Endometrial microvascular endothelial cells (primary cell): ENCODE data around the gene DNAH10. TPM values are rescaled to one million over a fixed set of nuclear protein-coding genes. Genes with fewer than 3 reads are reported as not detected.

Experiments used
- in situ Hi-C: cut with HindIII; loops from 2 replicates; pipeline ENCODE4 v1.10.0; 2017; ENCODE audit warnings: low sequenced_read_pairs, low pct_unique_long_range_greater_than_20kb; ENCODE audit errors: inconsistent ontology term
- total RNA-seq: library from RNA; depleted of rRNA; stranded (reverse); fragments of >200 nt; gene quantifications from one replicate; pipeline ENCODE4 v1.2.3, GENCODE V29; 2015; ENCODE audit errors: inconsistent ontology term

DNAH10 gene
- total RNA-seq, 1 donor from 2014 or later, result 0.09 TPM

DNA sequence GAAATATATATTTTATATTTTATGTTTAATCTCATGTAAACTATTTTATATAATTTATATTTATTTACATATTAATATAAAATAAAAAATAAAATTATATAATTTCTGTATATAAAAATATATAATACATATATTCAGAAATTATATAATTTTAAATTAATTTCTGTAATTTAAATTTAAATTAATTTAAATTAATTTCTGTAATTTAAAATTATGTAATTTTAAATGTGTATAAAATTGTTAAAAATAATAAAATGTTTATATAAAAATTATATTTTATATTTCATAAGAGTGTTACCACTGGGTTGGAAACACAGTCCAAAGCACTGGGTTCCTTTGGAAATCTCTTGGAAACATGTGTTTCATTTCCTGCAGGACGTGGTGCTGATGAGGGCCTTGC, 94.6 kb downstream of the DNAH10 start:
- in situ Hi-C loops, result no loop called here

DNA sequence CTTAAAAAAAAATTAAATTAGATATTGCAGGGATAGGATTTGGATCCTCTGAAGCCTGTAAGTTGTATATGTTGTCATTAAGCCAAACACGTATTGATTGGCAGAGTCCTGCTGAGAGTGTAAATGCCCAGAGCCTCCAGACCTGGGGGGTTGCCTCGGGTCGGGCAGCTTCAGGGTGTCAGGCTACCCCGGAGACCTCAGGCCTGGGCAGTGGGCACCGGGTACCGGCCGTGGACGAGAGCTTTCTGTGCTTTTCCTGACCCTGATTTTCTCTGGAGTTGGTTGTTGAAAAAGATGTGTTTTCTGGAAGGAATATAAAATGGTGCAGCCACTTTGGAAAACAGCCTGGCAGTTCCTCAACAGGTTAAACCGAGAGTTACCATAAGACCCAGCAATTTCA, 96.1 kb downstream of the DNAH10 start:
- in situ Hi-C loops, result no loop called here

DNA sequence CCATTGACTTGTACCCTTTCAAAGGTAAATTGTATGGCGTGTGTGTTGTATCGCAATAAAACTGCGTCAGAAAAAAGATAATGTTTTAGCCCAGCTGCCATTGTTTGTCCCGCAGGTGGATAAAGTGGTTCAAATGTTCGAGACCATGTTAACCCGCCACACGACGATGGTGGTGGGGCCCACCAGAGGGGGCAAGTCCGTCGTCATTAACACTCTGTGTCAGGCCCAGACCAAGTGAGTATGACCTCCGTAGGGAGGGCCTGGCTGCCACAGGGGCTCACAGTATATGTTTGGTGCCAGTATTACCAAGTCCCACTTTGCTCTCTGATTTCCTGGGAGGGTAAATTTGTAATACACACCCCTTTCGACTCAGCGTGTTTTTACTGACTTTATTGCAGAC, 96.9 kb downstream of the DNAH10 start:
- in situ Hi-C loops, result no loop called here

DNA sequence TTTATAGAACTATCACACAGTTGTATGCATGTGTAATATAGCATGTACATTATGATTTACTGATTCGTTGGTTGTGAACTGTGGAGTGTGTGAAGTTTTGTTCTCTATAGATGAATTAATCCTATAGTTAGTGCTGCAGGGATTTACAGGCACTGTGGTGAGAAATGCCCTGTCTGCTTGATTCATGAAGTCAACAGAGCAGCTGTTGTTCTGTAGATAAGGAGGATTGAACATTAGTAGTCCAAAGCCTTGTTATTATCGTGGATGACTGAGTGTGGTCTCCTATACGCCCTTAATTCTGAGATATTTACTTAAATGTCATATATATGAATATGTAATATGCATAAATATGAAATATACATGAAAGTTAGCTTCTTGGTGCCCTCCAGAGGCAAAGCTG, 98.3 kb downstream of the DNAH10 start:
- in situ Hi-C loops, result no loop called here

DNA sequence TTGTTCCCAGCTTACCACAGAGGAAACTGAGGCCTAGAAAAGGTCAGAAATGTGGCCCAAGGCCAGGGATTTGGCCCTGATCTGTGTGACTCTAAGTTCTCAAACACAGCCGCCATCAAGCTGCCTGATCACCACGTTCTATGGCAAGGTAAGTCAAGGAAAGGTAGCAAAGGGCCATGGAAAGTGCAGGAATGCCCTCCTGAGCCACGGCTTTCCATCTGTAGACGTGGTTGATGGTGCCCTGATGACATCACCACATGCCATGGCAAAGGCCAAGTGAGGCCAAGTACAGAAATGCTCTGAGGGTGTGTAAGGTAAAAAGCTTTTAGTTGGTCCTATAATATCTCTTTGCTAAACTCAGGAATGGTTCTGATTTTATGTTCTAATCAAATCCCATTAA, 99.3 kb downstream of the DNAH10 start:
- in situ Hi-C loops, result no loop called here

DNA sequence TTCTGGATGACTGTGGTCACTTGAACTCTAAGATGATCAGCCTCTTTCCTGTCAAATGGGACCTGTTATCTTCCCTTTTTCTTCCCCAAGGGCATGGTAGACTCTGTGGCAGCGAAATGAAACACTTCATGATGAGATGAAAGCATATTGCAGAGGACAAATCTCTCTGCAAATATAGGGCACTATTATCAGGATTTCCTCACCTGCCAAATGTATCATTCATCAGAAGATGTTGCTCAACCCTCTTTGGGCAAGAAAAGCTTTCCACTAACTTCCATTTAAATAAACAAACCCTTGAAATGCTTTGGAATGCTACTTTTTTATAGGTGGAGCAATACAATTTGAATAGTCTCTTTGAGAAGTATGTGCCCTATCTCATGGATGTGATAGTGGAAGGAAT, 105.0 kb downstream of the DNAH10 start:
- in situ Hi-C loops, result no loop called here

DNA sequence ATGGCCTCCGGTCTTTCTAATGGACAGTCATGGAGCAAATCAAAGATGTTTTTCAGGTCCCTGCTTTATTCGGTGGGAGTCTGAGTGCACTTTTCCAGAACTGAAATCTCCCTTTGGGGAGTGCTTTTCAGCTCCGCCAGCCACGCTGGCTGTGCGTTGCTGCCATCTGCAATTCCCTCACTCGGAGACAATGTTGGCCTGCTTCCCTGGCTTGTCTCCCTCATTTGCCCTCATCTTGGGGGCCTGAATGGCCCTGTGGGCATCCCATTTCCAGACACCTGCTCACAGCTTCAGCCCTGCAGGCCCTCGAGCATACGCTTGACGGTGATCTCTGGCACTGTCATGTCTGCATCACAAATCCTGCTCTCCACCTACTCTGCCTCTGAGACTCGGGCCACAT, 106.7 kb downstream of the DNAH10 start:
- in situ Hi-C loops, result no loop called here

DNA sequence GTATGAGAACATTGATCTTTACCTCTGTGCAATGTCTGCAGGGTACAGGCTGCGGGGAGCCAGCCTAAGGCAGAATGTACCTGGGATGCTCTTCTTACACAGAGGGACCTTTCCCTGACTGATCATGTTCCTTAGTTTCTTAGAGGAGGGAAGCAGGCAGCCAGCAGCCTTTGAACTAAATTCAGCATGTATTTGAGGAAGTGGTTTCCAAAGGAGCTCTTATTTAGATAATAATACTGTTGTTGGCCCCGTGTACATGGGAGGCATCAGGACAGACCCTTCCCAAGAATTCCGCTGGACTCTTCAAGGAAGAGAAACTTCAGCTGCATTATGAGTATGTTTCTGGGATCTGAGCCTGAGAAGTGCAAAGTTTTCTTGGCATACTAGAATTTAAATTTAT, 111.7 kb downstream of the DNAH10 start:
- in situ Hi-C loops, result no loop called here

DNA sequence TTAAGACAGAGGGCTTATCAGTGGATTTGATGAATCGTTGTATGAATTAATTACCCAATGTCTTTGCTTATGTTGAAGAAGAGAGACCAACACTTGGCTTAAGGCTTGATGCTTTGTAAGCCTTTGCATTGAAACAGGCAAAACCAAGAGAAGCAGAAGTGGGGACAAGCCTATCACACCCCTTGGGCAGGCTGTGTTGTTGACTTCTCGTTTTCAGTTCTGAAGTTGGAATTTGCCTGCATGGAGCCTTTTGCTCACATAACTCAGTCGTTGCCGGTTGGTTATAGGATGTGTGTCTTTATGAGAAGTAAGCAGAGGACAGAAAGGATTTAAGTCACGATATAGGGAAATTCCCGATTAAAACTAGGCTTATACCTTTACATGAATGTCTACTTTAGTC, 115.9 kb downstream of the DNAH10 start:
- in situ Hi-C loops, result no loop called here

DNA sequence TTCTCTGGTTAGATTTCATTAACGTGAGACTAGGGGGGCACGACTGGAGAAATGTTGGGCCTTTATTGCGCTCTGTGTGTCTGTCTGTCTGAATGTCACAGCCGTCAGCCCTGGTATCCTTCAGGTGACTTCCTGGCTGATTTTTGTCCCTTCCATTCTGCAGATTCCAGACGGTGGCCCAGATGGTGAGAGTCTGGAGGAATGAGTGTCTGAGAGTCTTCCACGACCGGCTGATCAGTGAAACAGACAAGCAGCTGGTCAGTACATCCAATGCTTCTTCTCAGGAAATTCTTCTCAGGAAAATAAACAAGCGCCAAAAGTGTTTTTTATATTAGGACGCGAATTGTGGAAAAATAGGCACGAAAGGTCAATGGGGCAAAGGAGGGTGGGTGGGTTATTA, 117.0 kb downstream of the DNAH10 start:
- in situ Hi-C loops, result no loop called here

DNA sequence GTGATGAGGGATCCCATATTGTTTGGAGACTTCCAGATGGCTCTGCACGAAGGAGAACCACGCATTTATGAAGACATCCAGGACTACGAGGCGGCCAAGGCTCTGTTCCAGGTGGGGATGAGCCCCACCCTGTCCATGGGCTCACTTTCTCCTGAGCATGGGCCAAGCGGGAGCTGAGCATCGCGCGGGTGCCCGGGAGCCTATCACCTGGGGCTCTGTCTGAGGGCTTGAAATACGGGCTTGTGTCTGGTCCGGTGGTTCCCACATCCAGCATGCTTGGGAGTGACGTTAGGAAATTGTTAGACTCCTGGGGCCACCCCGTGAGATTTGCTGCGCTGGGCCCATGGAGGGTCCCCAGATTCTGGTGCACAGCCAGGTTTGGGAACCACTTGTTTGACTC, 117.6 kb downstream of the DNAH10 start:
- in situ Hi-C loops, result no loop called here

DNA sequence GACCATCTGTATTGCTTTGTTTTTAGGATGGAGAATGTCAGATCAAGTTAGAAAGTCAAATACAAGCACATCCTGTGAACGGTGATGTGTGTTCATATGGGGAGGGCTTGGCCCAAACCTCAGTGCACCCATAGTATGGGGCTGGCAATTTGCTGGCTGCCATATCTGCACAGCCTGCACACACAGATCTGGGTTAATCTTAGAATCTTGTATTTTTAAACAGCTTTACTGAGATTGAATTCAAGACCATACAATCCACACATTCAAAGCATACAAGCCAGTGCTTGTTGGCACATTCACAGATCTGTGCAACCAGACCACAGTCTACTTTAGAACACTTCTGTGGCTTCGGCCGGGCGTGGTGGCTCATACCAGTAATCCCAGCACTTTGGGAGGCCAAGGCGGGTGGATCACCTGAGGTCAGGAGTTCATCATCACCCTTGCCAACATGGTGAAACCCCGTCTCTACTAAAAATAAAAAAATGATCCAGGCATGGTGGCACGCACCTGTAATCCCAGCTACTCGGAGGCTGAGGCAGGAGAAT, 120.1 kb downstream of the DNAH10 start:
- in situ Hi-C loops, result no loop called here

DNA sequence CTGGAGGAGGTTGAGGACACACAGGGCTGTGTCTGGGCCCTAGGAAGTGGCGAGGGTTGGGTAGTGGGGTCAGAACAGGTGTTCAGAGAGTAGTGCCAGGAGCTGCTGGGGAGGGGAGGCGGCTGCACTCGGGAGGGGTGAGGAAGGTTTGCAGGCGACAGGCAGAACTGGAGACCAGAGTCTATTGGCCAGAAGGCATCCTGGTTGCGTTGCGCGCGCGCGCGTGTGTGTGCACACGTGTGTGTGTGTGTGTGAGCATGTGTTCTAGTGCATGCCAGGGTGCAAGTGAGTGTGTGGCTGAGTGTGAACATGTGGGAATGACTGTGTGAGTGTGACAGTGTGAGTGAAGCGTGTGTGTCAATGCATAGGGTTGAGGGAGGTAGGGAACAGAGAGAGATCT, 124.2 kb downstream of the DNAH10 start:
- in situ Hi-C loops, result no loop called here

DNA sequence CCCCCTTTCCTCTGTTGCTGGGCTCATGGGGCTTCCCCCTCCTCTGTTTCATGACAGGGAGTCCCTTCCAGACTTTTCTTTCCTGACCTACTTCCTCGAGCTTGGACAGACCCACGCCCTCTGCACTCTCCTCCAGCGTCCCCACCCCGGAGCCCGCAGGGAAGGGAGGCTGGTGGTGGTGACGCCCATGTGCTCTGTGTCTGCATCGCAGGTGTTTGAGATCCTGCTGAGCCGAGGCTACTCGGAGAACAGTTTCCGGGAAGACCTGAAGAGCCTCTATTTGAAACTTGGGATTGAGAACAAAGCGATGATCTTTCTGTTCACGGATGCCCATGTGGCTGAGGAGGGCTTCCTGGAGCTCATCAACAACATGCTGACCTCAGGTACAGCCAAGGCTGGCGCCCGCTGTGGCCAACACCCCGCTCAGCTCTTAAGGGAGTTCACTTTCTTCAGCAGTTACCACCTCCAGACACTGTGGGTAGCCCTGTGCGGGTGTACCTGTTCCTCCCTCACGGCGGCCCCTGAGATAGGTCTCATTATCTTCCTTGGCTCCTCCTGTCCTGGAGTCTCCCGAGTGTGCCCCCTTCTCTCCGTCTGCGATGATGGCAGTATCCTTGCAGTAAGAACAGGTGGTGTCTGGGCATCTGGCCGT, 125.0 kb downstream of the DNAH10 start:
- in situ Hi-C loops, result no loop called here

DNA sequence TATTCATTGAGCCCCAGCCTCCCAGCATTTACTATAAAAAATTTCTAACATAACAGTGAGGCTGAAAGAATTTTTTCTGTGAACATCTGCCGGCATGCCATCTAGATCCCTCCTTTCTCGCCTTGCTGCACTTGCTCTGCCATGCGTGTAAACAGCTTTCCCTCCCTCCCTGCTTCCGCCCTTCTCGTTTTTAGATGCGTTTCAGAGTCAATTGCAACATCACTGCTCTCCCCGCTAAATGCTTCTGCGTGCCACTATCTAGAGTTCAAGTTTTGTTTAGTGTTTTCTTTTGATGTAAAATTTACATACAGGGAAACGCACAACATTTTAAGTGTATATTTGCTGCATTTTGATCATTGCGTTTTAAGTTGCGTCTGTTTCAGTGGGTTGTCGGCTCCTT, 126.9 kb downstream of the DNAH10 start:
- in situ Hi-C loops, result no loop called here

DNA sequence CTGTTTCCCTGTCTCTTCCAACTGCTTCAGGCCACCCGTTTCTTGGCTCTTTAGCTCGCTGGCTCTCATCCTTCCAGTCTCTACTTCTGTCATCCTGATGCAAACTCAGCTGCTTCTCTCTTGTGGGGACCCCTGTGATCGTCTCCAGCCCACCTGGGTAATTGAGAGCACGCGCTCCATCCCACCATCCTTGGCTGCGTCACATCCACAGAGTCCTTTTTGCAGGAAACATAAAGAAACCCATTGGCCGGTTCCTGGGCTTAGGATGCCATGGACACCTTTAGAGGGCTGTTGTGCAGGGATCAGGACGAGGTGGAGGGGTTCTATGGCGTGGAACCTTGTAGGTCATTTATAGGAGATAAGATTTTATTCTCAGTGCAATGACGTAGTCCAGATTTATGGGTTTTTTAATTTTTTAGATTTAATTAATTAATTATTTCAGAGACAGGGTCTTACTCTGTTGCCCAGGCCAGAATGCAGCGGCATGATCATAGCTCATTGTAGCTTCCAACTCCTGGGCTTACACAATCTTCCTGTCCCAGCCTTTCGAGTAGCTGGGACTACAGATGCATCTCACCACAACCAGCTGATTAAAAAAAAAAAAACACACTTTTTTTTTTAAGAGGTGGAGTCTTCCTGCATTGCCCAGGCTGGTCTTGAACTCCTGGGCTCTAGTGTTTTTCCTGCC, 127.9 kb downstream of the DNAH10 start:
- in situ Hi-C loops, result no loop called here

DNA sequence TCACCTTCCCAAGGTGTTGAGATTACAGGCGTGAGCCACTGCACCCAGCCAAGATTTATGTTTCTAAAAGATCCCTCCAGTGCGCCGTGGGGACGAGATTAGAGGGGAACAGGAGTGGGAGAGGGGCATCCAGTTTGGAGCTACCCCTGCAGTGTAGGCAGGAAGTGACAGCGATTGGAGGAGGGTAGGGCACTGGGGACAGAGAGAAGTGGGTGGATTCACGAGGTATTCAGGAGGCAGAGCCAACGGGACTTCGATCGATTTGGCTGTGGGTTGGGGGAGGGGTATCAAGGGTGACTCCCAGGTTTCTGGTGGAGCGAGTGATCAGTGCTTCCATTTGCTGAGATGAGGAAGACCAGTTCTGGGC, 128.4 kb downstream of the DNAH10 start:
- in situ Hi-C loops, result no loop called here

DNA sequence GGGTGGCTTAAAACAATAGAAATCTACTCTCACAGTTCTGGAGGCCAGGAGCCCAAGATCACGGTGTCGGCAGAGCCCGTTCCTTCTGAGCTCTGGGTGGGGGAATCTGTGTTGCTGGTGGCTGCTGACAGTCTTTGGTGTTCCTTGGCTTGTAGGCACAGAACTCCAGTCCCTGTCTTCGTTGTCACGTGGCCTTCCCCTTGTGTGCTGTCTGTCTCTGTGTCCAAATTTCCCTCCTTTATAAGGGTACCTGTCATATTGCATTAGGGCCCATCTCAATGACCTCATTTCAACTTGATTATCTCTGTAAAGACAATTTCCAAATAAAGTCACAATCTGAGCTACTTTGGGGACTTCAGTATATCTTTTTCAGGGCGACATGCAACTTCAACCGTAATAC, 128.9 kb downstream of the DNAH10 start:
- in situ Hi-C loops, result no loop called here

DNA sequence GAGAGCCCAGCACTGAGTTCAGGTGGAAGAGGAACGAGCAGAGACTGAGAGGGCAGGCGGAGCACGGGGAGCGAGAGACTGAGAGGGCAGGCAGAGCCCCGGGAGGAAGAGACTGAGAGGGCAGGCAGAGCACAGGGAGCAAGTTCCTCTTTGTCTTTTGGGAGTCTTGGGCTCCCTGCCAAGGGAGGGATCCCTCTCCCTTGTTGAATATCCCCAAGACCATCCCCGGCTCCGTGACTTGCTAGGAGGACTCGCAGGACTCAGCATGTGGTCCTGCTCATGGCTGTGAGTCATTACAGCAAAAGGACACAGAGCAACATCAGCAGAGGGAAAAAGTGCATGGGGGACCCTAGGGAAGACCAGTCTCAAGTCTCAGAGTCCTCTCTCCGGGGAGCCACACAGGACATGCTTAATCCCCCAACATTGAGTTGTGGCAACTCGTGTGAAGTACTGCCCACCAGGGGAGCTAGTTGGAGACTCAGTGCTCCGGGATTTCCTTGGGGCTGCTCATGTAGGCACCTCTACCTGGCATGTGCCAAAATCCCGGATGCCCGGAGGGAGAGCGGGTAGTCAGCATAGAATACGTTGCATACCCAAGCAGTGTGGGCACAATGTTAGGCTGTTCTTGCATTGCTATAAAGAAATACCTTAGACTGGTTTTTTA, 129.5 kb downstream of the DNAH10 start:
- in situ Hi-C loops, result no loop called here

DNA sequence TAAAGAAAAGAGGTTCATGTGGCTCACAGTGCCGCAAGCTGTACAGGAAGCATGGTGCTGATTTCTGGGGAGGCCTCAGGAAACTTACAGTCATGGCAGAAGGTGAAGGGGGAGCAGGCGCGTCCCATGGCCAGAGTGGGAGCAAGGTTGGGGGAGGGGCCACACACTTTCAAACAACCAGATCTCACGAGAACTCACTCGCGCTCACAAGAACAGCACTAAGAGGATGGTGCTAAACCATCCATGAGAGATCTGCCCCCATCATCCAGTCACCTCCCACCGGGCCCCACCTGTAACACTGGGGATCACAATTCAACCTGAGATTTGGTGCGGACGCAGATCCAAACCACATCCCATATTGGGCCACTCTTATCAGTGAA, 130.1 kb downstream of the DNAH10 start:
- in situ Hi-C loops, result no loop called here
